ENCODE measurements around the gene FAM131B.

FAM131B gene

GRCh38 chr7:143327903-143328302 is 34.6 kb downstream of the FAM131B start:
- Histone ChIP-seq H3K4me1 (ENCODE audit: insufficient read depth, low read length) (peaks cover 8% of the 10 kb centered on the region), H3K36me3 (ENCODE audit: insufficient read depth, low read length) (no peaks in the 10 kb centered on the region), H3K4me3 (ENCODE audit: low read length) (no peak overlapping the region), H3K9me3 (ENCODE audit: low read length) (no peaks in the 10 kb centered on the region), H3K27me3 (ENCODE audit: insufficient read depth, low read length) (peaks cover 5% of the 10 kb centered on the region), H2AFZ (ENCODE audit: low read depth, low read length) (no peak overlapping the region)

DNA sequence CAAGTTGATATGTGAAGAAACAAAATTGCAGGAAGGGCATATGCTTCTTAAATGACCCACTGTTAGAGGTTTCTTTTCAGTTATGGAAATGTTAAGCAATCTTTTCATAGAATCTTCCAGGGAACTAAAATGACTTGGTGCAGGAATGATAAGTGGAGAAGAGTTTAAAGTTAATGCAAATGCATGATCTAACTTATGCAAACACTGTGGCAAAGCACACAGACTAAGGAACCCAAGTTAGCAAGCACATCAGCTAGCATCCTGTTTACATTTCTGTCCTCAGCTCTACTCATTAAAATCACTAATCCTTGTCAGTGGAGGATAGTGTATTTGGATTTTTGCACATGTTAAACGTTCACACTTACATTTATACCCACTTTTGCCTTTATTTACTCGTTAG is 37.3 kb downstream of the FAM131B start:
- Histone ChIP-seq H3K4me1 (ENCODE audit: insufficient read depth, low read length) (peaks cover 8% of the 10 kb centered on the region), H3K36me3 (ENCODE audit: insufficient read depth, low read length) (no peaks in the 10 kb centered on the region), H3K4me3 (ENCODE audit: low read length) (no peak overlapping the region), H3K27me3 (ENCODE audit: insufficient read depth, low read length) (no peaks in the 10 kb centered on the region), H3K9me3 (ENCODE audit: low read length) (no peaks in the 10 kb centered on the region), H2AFZ (ENCODE audit: low read depth, low read length) (no peak overlapping the region)

GRCh38 chr7:143323653-143324052 is 38.9 kb downstream of the FAM131B start:
- H2AFZ ChIP-seq (ENCODE audit: low read depth, low read length) = no peak overlapping the region
- H3K4me1 ChIP-seq (ENCODE audit: insufficient read depth, low read length) = peaks cover 8% of the 10 kb centered on the region
- no peaks in the 10 kb centered on the region for H3K27me3 ChIP-seq (ENCODE audit: insufficient read depth, low read length)
- H3K36me3 ChIP-seq (ENCODE audit: insufficient read depth, low read length) = no peaks in the 10 kb centered on the region
- no peaks in the 10 kb centered on the region for H3K9me3 ChIP-seq (ENCODE audit: low read length)
- no peak overlapping the region for H3K4me3 ChIP-seq (ENCODE audit: low read length)

- H3K36me3 ChIP-seq (ENCODE audit: insufficient read depth, low read length) = no peaks in the 10 kb centered on the region
- no peaks in the 10 kb centered on the region for H3K27me3 ChIP-seq (ENCODE audit: insufficient read depth, low read length)
- no peak overlapping the region for H3K4me3 ChIP-seq (ENCODE audit: low read length)
- H2AFZ ChIP-seq (ENCODE audit: low read depth, low read length) = no peak overlapping the region
- H3K9me3 ChIP-seq (ENCODE audit: low read length) = no peaks in the 10 kb centered on the region
- peaks cover 8% of the 10 kb centered on the region for H3K4me1 ChIP-seq (ENCODE audit: insufficient read depth, low read length)
Measured at GRCh38 chr7:143322760-143323633, 39.5 kb downstream of the FAM131B start.

GRCh38 chr7:143321734-143322133 is 40.8 kb downstream of the FAM131B start:
- Histone ChIP-seq H3K4me1 (ENCODE audit: insufficient read depth, low read length) (peaks cover 8% of the 10 kb centered on the region), H2AFZ (ENCODE audit: low read depth, low read length) (no peak overlapping the region), H3K36me3 (ENCODE audit: insufficient read depth, low read length) (no peaks in the 10 kb centered on the region), H3K27me3 (ENCODE audit: insufficient read depth, low read length) (no peaks in the 10 kb centered on the region), H3K4me3 (ENCODE audit: low read length) (no peak overlapping the region), H3K9me3 (ENCODE audit: low read length) (no peaks in the 10 kb centered on the region)

DNA sequence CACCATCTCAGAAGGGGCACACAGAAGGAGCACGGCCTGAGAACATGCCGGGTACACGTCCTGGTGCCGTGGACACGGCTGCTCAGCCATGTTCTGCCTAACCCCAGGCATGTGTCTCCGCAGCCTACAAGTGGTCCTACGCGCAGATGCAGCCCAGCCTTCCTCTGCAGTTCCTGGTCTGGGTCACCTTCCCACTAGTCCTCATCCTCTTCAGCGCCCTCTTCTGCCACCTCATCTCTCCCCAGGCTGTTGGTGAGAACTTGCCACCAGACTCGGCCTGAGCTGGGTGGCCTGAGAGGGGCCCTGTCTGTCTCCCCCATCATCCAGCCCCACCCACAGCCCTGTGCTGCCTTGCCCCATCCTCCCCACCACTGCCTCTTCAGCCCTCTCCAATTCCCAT is 41.3 kb downstream of the FAM131B start:
- no peaks in the 10 kb centered on the region for H3K36me3 ChIP-seq (ENCODE audit: insufficient read depth, low read length)
- peaks cover 8% of the 10 kb centered on the region for H3K4me1 ChIP-seq (ENCODE audit: insufficient read depth, low read length)
- H3K9me3 ChIP-seq (ENCODE audit: low read length) = no peaks in the 10 kb centered on the region
- no peak overlapping the region for H3K4me3 ChIP-seq (ENCODE audit: low read length)
- no peaks in the 10 kb centered on the region for H3K27me3 ChIP-seq (ENCODE audit: insufficient read depth, low read length)
- no peak overlapping the region for H2AFZ ChIP-seq (ENCODE audit: low read depth, low read length)

- Histone ChIP-seq H3K4me1 (ENCODE audit: insufficient read depth, low read length) (peaks cover 8% of the 10 kb centered on the region), H3K36me3 (ENCODE audit: insufficient read depth, low read length) (no peaks in the 10 kb centered on the region), H3K4me3 (ENCODE audit: low read length) (no peak overlapping the region), H3K27me3 (ENCODE audit: insufficient read depth, low read length) (no peaks in the 10 kb centered on the region), H3K9me3 (ENCODE audit: low read length) (no peaks in the 10 kb centered on the region), H2AFZ (ENCODE audit: low read depth, low read length) (no peak overlapping the region)
Measured at GRCh38 chr7:143320620-143321019, 41.9 kb downstream of the FAM131B start.

DNA sequence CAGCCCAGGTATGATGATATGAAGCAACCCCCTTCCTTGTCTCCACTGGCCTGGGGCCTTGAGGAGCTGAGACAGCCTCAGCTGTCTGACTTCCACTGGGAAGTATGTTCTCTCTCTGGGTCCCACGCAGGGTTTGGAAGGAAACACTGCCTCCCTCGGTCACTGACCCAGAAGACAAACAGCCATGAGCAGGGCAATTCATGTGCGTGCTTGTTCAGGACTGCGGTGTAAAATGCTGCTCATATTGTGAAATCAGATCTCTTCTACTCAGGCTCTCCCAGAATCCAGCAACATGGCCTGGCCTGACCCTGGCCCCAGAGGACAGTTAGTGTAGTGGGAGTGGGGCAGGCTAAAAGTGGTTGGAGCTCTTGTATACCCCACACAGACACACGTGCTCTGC is 43.9 kb downstream of the FAM131B start:
- H3K4me3 ChIP-seq (ENCODE audit: low read length) = no peak overlapping the region
- H3K4me1 ChIP-seq (ENCODE audit: insufficient read depth, low read length) = peaks cover 5% of the 10 kb centered on the region

GRCh38 chr7:143316492-143316891 is 46.0 kb downstream of the FAM131B start:
- H2AFZ ChIP-seq (ENCODE audit: low read depth, low read length) = no peak overlapping the region
- H3K9me3 ChIP-seq (ENCODE audit: low read length) = no peaks in the 10 kb centered on the region
- H3K4me1 ChIP-seq (ENCODE audit: insufficient read depth, low read length) = no peaks in the 10 kb centered on the region
- no peak overlapping the region for H3K4me3 ChIP-seq (ENCODE audit: low read length)
- H3K27me3 ChIP-seq (ENCODE audit: insufficient read depth, low read length) = no peaks in the 10 kb centered on the region
- peaks cover 3% of the 10 kb centered on the region for H3K36me3 ChIP-seq (ENCODE audit: insufficient read depth, low read length)

More for the DNA sequence above, 43.9 kb downstream of the FAM131B start:
- H2AFZ ChIP-seq (ENCODE audit: low read depth, low read length) = no peak overlapping the region
- no peaks in the 10 kb centered on the region for H3K36me3 ChIP-seq (ENCODE audit: insufficient read depth, low read length)
- H3K27me3 ChIP-seq (ENCODE audit: insufficient read depth, low read length) = no peaks in the 10 kb centered on the region
- H3K9me3 ChIP-seq (ENCODE audit: low read length) = no peaks in the 10 kb centered on the region

- H3K4me3 ChIP-seq (ENCODE audit: low read length) = no peak within 1 kb of the TSS
- H3K27me3 ChIP-seq (ENCODE audit: insufficient read depth, low read length) = no peaks in the 10 kb centered on the region
- peaks cover 3% of the 10 kb centered on the region for H3K36me3 ChIP-seq (ENCODE audit: insufficient read depth, low read length)
- H2AFZ ChIP-seq (ENCODE audit: low read depth, low read length) = no peak within 1 kb of the TSS
- no peaks in the 10 kb centered on the region for H3K9me3 ChIP-seq (ENCODE audit: low read length)
- no peaks in the 10 kb centered on the region for H3K4me1 ChIP-seq (ENCODE audit: insufficient read depth, low read length)
Measured at GRCh38 chr7:143315776-143316175, 46.7 kb downstream of the FAM131B start, which contains the start of gene CLCN1. TSS of gene CLCN1 (plus strand) at chr7:143316111. CDS start at chr7:143316213, 102 bp downstream.

DNA sequence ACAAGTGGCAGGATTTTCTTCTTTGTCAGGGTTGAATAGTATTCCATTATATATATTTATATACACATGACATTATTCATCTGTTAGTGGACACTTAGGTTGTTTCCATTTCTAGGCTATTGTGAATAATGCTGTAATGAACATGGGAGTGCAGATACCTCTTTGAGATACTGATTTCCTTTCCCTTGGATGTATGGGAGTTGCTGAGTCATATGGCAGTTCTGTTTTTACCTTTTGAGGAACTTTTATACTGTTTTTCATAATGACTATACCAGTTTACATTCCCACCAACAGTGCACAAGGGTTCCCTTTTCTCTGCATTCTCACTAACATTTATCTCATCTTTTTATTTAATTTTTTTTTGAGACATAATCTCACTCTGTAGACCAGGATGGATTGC is 48.4 kb downstream of the FAM131B start:
- Histone ChIP-seq H3K4me1 (ENCODE audit: insufficient read depth, low read length) (no peaks in the 10 kb centered on the region), H2AFZ (ENCODE audit: low read depth, low read length) (no peak overlapping the region), H3K36me3 (ENCODE audit: insufficient read depth, low read length) (peaks cover 9% of the 10 kb centered on the region)

DNA sequence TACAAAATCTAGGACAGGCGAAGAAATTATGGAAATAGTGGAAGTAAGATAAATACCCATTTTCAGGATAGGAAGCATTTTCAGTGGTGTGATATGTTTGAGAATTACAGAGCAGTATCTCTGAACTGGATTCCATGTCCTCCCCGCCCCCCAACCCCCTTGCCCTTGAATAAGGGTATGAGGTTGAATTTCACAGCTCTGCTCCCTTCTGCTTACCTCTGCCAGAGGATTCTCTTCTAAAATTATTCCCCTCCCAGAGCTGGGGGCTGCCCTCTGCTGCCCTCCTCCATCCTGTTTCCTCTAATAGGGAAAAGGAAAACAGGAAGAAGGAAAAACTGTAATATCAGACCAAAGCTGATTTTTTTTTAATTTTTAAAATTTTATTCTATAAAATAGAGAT is 53.9 kb downstream of the FAM131B start:
- peaks cover 57% of the 10 kb centered on the region for H3K36me3 ChIP-seq (ENCODE audit: insufficient read depth, low read length)
- H3K27me3 ChIP-seq (ENCODE audit: insufficient read depth, low read length) = no peaks in the 10 kb centered on the region
- H2AFZ ChIP-seq (ENCODE audit: low read depth, low read length) = no peak overlapping the region
- H3K4me1 ChIP-seq (ENCODE audit: insufficient read depth, low read length) = no peaks in the 10 kb centered on the region
- peaks cover 2% of the 10 kb centered on the region for H3K9me3 ChIP-seq (ENCODE audit: low read length)
- H3K4me3 ChIP-seq (ENCODE audit: low read length) = no peak overlapping the region

More for the DNA sequence above, 48.4 kb downstream of the FAM131B start:
- Histone ChIP-seq H3K27me3 (ENCODE audit: insufficient read depth, low read length) (no peaks in the 10 kb centered on the region), H3K9me3 (ENCODE audit: low read length) (peaks cover 2% of the 10 kb centered on the region), H3K4me3 (ENCODE audit: low read length) (no peak overlapping the region)

DNA sequence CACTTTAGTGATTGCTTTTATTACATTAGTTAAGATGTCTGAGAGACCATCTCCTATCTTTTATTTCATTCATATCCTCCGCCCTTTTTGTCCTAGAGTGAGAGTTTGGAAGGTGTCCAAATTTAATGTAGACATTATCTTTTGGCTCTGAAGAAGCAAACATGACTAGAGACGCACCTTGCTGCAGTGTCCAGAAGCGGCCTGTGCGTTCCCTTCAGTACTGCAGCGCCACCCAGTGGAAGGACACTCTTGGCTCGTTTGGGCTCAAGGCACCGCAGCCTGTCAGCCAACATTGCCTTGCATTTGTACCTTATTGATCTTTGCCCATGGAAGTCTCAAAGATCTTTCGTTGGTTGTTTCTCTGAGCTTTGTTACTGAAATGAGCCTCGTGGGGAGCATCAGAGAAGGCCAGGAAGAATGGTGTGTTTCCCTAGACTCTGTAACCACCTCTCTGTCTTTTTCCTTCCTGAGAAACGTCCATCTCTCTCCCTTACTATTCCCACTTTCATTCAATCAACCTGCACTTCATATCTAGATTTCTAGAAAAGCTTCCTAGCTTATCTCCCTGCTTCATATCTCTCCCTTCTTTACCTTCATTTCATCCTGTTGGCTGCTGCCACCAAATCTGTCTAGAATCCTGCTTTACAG is 57.0 kb downstream of the FAM131B start:
- Histone ChIP-seq H3K27me3 (ENCODE audit: insufficient read depth, low read length) (no peaks in the 10 kb centered on the region), H3K36me3 (ENCODE audit: insufficient read depth, low read length) (peaks cover 82% of the 10 kb centered on the region), H3K4me3 (ENCODE audit: low read length) (no peak overlapping the region), H3K9me3 (ENCODE audit: low read length) (peaks cover 2% of the 10 kb centered on the region), H2AFZ (ENCODE audit: low read depth, low read length) (no peak overlapping the region), H3K4me1 (ENCODE audit: insufficient read depth, low read length) (no peaks in the 10 kb centered on the region)
